ENCODE data around the gene EPHB2.

The EPHB2 gene

DNA sequence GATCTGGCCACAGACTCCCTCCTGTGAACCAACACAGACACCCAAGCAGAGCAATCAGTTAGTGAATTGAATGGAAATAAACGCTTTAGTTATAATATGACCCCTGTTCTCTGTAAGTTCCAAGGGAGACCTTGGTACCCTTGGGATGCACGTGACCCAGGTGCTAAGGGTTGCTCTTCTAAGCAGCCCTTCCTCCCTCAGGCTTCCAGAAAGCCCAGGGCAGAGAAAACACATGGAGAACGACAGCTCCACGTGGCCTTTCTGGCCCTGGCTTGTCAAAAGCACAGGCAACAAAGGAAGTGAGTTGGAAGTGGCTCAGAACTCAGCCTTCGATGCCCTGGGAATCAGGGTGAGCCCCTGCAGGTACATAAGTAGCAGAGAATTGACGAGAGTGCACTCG lies 204.6 kb downstream of the EPHB2 start:
- Histone ChIP-seq H3K27me3 (peaks cover 18% of the 10 kb centered on the region), H3K4me1 (ENCODE audit: control insufficient read depth in 1 of 2, insufficient read depth in 1 of 2, low read depth in 1 of 2, low read length in 1 of 2) (no peaks in the 10 kb centered on the region), H3K36me3 (no peaks in the 10 kb centered on the region), H3K27ac (no peak overlapping the region), H3K4me3 (ENCODE audit: low read depth in 1 of 2, low read length in 1 of 2) (no peak overlapping the region), H3K9me3 (no peaks in the 10 kb centered on the region)
- TF ChIP-seq, protein P1, sequence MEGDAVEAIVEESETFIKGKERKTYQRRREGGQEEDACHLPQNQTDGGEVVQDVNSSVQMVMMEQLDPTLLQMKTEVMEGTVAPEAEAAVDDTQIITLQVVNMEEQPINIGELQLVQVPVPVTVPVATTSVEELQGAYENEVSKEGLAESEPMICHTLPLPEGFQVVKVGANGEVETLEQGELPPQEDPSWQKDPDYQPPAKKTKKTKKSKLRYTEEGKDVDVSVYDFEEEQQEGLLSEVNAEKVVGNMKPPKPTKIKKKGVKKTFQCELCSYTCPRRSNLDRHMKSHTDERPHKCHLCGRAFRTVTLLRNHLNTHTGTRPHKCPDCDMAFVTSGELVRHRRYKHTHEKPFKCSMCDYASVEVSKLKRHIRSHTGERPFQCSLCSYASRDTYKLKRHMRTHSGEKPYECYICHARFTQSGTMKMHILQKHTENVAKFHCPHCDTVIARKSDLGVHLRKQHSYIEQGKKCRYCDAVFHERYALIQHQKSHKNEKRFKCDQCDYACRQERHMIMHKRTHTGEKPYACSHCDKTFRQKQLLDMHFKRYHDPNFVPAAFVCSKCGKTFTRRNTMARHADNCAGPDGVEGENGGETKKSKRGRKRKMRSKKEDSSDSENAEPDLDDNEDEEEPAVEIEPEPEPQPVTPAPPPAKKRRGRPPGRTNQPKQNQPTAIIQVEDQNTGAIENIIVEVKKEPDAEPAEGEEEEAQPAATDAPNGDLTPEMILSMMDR (IDR thresholded peaks at IDR 0.05): no peak

DNA sequence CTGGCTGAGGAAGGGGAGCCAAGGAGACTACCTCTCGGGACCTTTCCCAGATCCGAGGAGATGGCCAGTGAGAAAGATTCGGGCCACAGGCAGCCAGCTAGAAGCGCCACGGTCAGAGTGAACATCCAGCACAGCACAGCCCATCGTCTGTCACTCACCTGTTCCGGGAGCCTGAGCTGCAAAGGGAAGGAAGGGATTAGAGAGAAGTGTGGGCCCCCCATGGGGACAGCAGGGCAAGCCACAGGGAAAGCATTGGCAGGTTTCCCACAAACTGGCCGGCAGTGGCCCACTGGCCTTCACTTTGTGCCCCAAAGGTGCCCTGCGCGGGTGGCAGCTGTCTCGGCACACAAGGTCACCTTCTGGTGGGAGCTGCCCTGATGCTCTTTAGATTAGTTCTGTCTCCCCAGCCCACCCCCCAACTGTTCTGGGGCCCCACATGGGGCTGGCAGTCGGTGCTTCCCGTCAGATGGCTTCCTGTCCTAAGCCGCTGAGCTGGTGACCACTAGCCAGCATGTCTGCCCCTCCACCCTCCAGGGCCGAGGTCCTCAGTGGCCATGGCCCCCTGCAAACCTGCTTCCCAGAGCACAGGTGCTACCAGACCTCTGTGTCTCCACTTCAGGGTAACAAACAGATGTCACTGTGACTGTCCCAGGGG lies 205.3 kb downstream of the EPHB2 start:
- Histone ChIP-seq H3K4me3 (ENCODE audit: low read depth in 1 of 2, low read length in 1 of 2) (no peak overlapping the region), H3K27me3 (peaks cover 18% of the 10 kb centered on the region), H3K36me3 (no peaks in the 10 kb centered on the region), H3K27ac (no peak overlapping the region), H3K4me1 (ENCODE audit: control insufficient read depth in 1 of 2, insufficient read depth in 1 of 2, low read depth in 1 of 2, low read length in 1 of 2) (no peaks in the 10 kb centered on the region), H3K9me3 (no peaks in the 10 kb centered on the region)
- TF ChIP-seq, protein P1 (IDR thresholded peaks at IDR 0.05): no peak

DNA sequence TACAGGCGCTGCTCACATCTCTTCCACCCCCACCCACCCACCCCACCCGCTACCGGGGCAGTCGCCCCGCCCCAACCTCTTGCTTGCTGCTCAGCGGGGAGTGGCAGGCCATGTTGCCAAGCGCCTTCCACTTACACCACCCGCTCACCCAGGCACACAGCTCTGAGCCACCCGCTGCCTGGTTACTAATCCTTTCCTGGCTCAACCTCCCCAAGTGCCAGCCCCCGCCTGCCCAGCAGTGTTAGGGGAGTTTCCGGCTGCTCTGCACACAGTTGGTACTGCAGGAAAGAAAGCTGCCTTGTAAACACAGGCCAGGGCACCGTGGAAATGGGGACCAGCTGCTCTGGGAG lies 205.8 kb downstream of the EPHB2 start:
- no peaks in the 10 kb centered on the region for H3K4me1 ChIP-seq (ENCODE audit: control insufficient read depth in 1 of 2, insufficient read depth in 1 of 2, low read depth in 1 of 2, low read length in 1 of 2)
- H3K27me3 ChIP-seq: peaks cover 18% of the 10 kb centered on the region
- H3K4me3 ChIP-seq (ENCODE audit: low read depth in 1 of 2, low read length in 1 of 2): no peak overlapping the region
- H3K36me3 ChIP-seq: no peaks in the 10 kb centered on the region
- TF ChIP-seq, protein P1 (IDR thresholded peaks at IDR 0.05): no peak
- H3K9me3 ChIP-seq: no peaks in the 10 kb centered on the region
- H3K27ac ChIP-seq: no peak overlapping the region

DNA sequence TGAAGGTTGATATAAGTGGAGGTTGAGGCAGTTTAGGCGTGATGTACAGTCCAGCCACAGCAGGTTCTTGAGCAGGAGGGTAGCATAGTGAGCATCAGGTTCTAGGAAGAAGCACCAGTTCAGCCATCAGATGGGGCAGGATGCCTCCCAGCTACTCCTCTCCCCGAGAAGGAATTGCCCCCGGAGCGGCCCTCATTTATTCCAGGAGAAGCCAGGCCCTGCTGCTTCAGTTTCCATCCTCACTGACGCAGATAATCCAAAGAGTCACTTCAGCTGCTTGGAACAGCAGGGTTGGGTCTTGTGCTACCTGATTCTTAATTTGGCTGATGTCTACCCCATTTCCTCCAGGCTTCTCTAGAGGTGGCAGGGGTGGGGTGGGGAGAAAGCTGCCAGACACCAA lies 207.3 kb downstream of the EPHB2 start:
- TF ChIP-seq, protein P1 (IDR thresholded peaks at IDR 0.05): no peak
- Histone ChIP-seq H3K36me3 (no peaks in the 10 kb centered on the region), H3K4me3 (ENCODE audit: low read depth in 1 of 2, low read length in 1 of 2) (no peak overlapping the region), H3K27ac (no peak overlapping the region), H3K9me3 (no peaks in the 10 kb centered on the region), H3K27me3 (peaks cover 18% of the 10 kb centered on the region), H3K4me1 (ENCODE audit: control insufficient read depth in 1 of 2, insufficient read depth in 1 of 2, low read depth in 1 of 2, low read length in 1 of 2) (no peaks in the 10 kb centered on the region)

DNA sequence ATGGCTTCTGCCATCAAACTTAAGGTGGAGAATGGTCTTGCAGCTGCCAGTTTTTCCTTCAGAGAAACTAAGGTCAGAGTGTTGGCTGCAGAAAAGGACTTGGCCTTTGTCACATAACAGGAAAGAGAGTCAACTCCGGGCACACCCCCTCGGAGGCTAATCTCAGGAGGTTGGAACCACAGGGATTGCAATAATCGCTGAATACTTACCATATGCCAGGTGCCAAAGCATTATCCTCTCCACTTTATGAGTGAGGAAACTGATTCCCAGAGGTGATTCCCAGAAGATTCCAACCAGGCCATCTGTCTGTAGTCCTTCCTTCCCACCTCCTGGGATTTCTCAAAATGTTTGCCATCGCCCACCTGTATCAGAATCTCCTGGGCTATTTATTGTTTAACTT lies 208.0 kb downstream of the EPHB2 start:
- TF ChIP-seq, protein P1 (IDR thresholded peaks at IDR 0.05): no peak
- Histone ChIP-seq H3K4me3 (ENCODE audit: low read depth in 1 of 2, low read length in 1 of 2) (no peak overlapping the region), H3K9me3 (no peaks in the 10 kb centered on the region), H3K36me3 (no peaks in the 10 kb centered on the region), H3K27me3 (peaks cover 18% of the 10 kb centered on the region), H3K27ac (no peak overlapping the region), H3K4me1 (ENCODE audit: control insufficient read depth in 1 of 2, insufficient read depth in 1 of 2, low read depth in 1 of 2, low read length in 1 of 2) (no peaks in the 10 kb centered on the region)
